Measurements from ENCODE around the gene EXOSC1. TPM values are rescaled to one million over a fixed set of nuclear protein-coding genes. Genes with fewer than 3 reads are reported as not detected.
"Not testable (repeated sequence)": the region's sequence is repeated elsewhere in the genome, so short reads cannot be mapped to it uniquely, and the experiment has no call there.

EXOSC1 gene
- total RNA-seq, 1 donor, result 41.5 TPM

DNA sequence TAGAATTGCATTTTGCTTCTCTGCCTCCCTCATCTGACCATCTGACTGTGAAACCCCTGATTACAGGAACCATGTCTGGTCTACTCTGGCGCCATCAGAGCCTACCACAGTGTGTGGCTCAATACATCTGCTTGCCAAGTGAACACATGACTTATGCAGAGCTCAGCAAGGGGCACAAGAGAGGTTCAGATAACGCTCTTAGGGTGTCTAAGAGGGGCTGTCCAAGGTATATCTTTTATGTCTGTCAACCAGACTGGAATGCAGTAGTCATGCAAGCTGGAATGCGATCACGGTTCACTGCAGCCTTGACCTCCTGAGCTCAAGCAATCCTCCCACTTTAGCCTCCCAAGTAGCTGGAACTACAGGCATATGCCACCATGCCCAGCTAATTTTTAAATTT is 34.4 kb downstream of the EXOSC1 start:
- H3K4me3 ChIP-seq (ENCODE audit: low read depth, low read length), result no peak overlapping the region
- TF ChIP-seq, protein P1, sequence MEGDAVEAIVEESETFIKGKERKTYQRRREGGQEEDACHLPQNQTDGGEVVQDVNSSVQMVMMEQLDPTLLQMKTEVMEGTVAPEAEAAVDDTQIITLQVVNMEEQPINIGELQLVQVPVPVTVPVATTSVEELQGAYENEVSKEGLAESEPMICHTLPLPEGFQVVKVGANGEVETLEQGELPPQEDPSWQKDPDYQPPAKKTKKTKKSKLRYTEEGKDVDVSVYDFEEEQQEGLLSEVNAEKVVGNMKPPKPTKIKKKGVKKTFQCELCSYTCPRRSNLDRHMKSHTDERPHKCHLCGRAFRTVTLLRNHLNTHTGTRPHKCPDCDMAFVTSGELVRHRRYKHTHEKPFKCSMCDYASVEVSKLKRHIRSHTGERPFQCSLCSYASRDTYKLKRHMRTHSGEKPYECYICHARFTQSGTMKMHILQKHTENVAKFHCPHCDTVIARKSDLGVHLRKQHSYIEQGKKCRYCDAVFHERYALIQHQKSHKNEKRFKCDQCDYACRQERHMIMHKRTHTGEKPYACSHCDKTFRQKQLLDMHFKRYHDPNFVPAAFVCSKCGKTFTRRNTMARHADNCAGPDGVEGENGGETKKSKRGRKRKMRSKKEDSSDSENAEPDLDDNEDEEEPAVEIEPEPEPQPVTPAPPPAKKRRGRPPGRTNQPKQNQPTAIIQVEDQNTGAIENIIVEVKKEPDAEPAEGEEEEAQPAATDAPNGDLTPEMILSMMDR (IDR thresholded peaks at IDR 0.05; ENCODE audit: insufficient read depth, low read depth, low read length), result no peak
- DNase-seq (ENCODE audit: low read depth), result peak; percentile 11

DNA sequence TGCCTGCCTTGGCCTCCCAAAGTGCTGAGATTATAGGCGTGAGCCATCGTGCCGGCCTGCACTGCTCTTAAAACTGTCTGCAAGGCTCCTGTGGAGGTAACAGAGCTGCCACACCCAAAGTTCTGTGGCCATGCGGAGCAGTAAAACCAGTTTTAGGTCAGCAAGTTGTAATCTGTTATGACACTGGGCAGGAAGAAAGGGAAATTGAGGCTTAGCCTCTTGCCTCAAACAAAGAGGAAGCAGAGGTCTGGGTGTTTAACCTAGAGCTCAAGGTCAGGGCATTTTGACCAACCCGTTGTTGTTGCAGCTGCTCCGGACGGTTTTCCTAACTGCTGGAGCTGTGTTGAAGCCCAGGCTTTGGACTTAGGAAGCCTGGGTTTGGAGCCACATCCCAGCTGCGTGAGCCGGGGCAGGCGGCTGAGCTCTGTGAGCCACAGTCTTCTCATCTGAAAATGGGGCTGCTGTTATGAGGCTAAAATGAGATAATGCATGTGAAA is 37.3 kb downstream of the EXOSC1 start:
- no peak overlapping the region for H3K4me3 ChIP-seq (ENCODE audit: low read depth, low read length)
- no peak for DNase-seq (ENCODE audit: low read depth)
- TF ChIP-seq, protein P1 (IDR thresholded peaks at IDR 0.05; ENCODE audit: insufficient read depth, low read depth, low read length), result no peak

DNA sequence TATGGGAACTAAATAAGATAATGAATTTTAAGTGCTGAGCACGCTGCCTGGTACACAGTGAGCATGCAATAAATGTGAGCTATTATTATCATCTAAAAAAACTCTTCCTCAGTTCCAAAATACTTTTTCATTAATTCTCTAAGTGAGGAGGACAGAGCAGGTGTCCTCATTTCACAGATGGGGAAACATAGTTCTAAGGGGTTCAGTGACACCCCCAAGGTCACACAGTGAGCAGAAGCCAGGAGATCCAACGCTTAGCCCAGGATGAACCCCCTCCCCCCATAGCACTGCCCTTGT is 37.9 kb downstream of the EXOSC1 start:
- TF ChIP-seq, protein P1 (IDR thresholded peaks at IDR 0.05; ENCODE audit: insufficient read depth, low read depth, low read length), result no peak
- no peak for DNase-seq (ENCODE audit: low read depth)
- H3K4me3 ChIP-seq (ENCODE audit: low read depth, low read length), result no peak overlapping the region

DNA sequence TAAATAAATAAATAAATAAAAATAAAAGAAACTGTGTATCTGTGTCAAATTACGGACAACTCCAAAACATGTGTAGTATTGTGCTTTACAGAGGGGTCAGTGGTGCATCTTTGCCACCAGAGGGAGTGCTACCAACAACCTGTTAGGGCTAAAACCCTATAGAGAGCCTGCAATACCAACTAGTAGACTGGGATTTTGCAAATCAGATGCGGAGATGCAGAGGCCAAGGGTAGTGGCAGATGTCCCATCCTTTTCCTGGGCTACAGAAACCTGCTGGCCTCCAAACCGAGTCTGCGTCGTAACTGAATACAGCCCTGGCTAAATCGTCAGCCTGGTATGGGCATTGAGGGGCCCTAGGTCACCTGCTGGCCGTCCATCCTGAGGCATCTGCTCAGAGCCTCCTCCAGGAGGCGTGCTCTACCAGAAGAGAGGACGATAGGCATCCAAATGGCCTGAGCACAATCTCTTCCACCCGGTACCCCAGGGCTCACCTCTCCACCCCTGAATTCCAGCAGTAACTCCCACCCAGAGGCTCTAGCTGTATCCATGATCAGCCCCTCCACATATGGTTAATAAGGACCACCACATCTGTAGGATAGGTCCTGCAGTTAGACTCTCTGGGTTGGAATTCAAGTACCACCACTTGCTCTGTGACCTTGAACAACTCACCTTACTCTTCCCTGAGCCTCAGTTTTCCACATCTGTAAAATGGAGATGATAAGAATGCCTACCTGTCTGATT is 38.4 kb downstream of the EXOSC1 start:
- peak; percentile 81 for DNase-seq (ENCODE audit: low read depth)
- peak overlapping the region; percentile 23 for H3K4me3 ChIP-seq (ENCODE audit: low read depth, low read length)
- TF ChIP-seq, protein P1 (IDR thresholded peaks at IDR 0.05; ENCODE audit: insufficient read depth, low read depth, low read length), result peak; percentile 79

DNA sequence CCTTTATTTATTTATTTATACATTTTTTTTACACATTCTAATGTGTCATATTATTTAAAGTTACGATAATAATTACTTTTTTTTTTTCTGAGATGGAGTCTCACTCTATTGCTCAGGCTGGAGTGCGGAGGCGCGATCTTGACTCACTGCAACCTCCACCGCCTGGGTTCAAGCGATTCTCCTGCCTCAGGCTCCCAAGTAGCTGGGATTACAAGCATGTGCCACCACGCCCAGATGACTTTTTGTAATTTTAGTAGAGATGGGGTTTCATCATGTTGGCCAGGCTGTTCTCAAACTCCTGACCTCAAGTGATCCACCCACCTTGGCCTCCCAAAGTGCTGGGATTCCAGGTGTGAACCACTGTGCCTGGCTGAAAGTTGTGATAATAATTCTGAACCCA is 39.3 kb downstream of the EXOSC1 start:
- not testable (repeated sequence) for DNase-seq (ENCODE audit: low read depth); H3K4me3 ChIP-seq (ENCODE audit: low read depth, low read length)

DNA sequence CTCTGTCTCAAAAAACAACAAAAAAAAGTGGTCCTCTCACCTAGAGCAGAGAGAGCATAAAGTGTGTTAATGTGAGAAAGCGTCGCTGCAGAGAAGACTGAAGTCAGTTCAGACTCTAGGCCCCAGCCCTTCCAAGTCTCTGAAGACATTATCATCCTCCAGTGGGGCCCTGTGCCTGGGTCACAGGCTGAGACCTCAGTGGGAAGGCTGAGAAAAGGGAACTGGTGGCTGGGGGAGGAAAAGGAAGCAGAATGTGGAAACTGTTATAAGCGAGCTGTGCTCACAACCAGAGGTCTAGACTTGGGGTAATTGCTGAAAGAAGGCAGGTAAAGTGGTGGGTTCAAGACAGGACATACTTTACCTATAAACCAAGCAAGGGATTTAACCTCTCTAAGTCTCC is 39.7 kb downstream of the EXOSC1 start:
- TF ChIP-seq, protein P1 (IDR thresholded peaks at IDR 0.05; ENCODE audit: insufficient read depth, low read depth, low read length), result no peak
- no peak overlapping the region for H3K4me3 ChIP-seq (ENCODE audit: low read depth, low read length)
- no peak for DNase-seq (ENCODE audit: low read depth)

DNA sequence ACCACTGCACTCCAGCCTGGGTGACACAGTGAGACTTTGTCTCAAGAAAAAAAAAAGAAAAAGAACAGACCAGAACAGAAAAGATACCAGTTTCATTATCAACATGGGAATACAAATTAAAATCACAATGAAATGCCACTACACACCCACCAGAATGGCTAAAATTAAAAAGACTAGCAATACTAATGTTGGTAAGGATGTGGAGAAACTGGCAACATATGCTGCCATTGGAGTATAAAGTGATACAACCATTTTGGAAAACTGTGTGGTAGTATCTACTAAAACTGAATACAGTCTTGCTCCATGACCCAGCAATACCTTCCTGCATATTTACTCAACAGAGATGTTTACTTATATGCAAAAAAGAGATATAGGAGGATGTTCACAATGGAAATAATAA is 41.8 kb downstream of the EXOSC1 start:
- no peak for DNase-seq (ENCODE audit: low read depth)
- TF ChIP-seq, protein P1 (IDR thresholded peaks at IDR 0.05; ENCODE audit: insufficient read depth, low read depth, low read length), result no peak

More for the DNA sequence above, 41.8 kb downstream of the EXOSC1 start:
- no peak overlapping the region for H3K4me3 ChIP-seq (ENCODE audit: low read depth, low read length)

Measured in fibroblast of villous mesenchyme (primary cell).